ENCODE results near the gene NPY1R. TPM values are rescaled to one million over a fixed set of nuclear protein-coding genes. Genes with fewer than 3 reads are reported as not detected.

The NPY1R gene
- total RNA-seq, 1 donor from 2014 or later: 163 TPM

DNA sequence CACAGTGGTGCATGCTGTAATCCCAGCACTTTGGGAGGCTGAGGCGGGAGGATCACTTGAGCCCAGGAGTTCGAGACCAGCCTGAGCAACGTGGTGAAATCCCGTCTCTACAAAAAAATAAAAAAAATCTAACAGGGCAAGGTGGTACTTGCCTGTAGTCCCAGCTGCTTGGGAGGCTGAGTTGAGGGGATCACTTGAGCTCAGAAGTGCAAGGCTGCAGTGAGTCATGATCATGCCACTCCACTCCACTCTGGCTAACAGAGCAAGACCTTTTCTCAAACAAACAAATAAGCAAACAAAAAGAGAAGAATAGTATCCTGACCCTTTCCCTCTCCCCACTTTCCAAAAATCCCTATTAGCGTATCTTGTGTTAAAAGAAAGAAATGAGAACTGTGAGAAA, 52.7 kb downstream of the NPY1R start:
- DNase-seq: no peak

DNA sequence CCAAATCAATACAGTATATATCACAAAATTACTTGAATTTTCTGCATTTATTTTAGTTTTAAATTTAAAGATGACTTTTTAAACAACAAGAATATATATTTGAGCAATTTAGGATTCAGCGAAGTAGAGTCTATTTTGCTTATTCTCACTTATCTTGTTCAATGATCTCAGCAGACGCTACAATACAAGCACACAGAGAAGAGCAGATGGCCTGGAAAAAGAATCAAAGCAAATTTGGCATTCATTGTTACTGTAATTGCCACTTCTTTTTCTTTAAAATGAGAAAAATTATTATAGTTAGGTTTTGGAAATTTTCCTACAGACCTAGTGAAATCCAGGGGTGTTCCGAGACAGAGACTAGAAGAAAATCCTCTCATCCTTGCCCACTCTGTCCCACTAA, 57.5 kb downstream of the NPY1R start:
- DNase-seq: no peak

Other genes with a start within 250 kb of the NPY1R start
- 16.5 TPM for gene NAF1, start 165.7 kb downstream of the NPY1R start, total RNA-seq
- 30.1 TPM for gene NPY5R, start 11.3 kb upstream of the NPY1R start, total RNA-seq
- 0.47 TPM for gene TKTL2, start 141.2 kb upstream of the NPY1R start, total RNA-seq
- gene TMA16, start 162.1 kb upstream of the NPY1R start, total RNA-seq: 19.7 TPM

All from occipital lobe (tissue), 2 donors.